DMS79 treated with DMSO at 0.1 percent for 48 hours (cell line): ENCODE data around the gene OR2B3.
"Not testable (repeated sequence)": the region's sequence is repeated elsewhere in the genome, so short reads cannot be mapped to it uniquely, and the experiment has no call there.

Experiments used
- DNase-seq: peaks from one replicate; lab custom pipeline; 2025; lab: John Stamatoyannopoulos, UW

OR2B3 gene

DNA sequence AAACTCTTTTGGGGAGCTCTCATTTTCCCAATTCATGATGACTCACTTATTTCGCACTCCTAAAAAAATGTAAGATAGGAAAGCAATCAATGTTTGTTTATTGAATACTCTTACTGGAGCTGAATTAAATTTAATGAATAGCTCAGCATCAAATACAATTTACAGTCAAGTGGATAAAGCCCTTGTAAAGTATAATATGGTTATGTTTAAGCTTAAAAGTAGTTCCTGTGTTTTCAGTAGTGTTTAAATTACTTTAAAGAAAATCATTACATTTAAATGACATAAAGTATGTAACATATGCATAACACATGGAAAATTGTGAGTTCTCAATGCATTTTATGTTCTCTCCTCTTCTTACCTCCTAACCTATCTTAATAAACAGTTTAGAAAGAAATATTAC, at the start of gene OR2B3:
Gene OR2B3 (minus strand): TSS at position 101 of the 400 bp plus-strand sequence. CDS start 65 bp downstream, at position 36.
- DNase-seq, result no peak

GRCh38 chr6:29131691-29132090, 44.6 kb upstream of the OR2B3 start:
- no peak for DNase-seq

- DNase-seq, result no peak
These were observed 43.5 kb upstream of the OR2B3 start for GRCh38 chr6:29130644-29131043.

- DNase-seq, result no peak
These were observed 42.4 kb upstream of the OR2B3 start for GRCh38 chr6:29129326-29130012.

GRCh38 chr6:29114964-29115363, 27.9 kb upstream of the OR2B3 start:
- not testable (repeated sequence) for DNase-seq

- no peak for DNase-seq
These were observed 25.0 kb upstream of the OR2B3 start for GRCh38 chr6:29112135-29112534.

DNA sequence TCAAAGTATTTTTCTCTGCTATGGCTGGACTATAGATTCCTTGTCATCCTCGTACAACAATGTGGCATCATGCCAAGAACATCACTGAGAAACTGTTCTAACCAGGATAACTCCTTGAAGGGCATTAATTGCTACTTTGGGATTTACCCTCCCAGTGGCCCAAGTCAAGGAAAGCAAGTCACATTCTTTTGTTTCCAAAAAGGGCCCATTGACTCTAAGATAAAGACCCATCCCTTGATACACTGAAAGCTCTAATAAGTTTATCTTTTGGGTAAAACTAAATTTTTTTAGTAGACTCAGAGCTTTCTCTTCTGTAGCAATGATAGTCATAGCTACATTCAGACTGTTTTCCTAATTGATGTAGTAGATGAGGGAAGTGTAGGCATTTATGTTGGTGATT, 20.6 kb upstream of the OR2B3 start, which contains the start of gene OR2J3:
Gene OR2J3 (plus strand): TSS at position 301 of the 400 bp plus-strand sequence. CDS start 3,833 bp downstream, outside the sequence.
- no peak for DNase-seq

GRCh38 chr6:29099190-29099589, 12.1 kb upstream of the OR2B3 start, which contains the start of gene OR2J1:
TSS of gene OR2J1 (plus strand) at chr6:29099490. CDS start at chr6:29100943, 1,453 bp downstream.
- no peak for DNase-seq

DNA sequence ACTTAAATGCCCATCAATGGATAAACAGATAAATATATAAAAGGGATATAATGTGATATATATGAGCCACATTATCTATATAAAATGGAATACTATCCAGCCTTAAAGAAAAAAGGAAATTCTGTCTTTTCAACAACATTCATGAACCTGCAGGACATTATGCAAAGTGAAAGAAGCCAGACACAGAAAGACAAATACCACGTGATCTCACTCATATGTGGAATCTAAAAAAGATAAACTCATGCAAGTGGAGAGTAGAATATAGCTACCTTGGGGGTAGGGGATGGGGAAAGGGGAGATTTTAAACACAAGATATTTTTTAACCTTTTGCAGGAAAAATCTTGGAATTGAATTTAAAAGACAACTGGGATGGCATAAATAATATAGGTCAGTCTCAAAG, 10.7 kb upstream of the OR2B3 start:
- DNase-seq, result no peak

DNA sequence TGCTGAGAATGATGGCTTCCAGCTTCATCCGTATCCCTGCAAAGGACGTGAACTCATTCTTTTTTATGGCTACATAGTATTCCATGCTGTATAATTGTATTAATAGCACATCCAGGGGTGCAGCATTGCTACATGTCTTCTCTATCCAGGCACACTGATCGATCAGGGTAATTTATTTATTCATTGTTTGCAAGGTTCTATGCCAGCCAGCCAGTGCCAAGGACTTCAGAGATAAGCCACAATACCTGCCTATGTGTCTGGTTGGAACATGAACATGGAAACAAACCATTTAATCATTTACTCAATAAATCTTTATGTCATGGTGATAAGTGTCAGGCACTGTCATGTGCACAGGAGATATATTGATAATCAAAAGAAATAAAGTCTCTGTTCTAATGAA, 5.8 kb upstream of the OR2B3 start:
- no peak for DNase-seq

DNA sequence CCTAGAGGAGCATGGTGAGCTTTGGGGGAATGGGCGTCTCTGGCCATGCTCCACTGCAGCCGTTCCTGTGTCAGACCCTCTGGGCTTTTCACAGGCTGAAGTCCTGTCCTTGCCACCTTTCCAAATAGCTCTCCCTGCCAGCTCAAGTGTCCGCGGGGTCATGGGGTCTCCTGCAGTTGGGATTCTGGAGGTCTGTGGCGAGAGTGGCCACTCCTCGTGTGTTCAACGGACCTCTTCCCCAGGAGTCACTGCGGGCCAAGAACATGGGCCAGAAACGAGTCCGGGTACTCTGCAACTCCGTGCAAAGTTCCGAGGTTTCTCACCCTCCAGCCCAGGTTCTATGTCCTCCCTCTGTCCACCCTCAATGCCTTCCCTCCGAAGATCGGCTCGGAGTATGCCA, 4.7 kb downstream of the OR2B3 start:
- DNase-seq, result no peak

DNA sequence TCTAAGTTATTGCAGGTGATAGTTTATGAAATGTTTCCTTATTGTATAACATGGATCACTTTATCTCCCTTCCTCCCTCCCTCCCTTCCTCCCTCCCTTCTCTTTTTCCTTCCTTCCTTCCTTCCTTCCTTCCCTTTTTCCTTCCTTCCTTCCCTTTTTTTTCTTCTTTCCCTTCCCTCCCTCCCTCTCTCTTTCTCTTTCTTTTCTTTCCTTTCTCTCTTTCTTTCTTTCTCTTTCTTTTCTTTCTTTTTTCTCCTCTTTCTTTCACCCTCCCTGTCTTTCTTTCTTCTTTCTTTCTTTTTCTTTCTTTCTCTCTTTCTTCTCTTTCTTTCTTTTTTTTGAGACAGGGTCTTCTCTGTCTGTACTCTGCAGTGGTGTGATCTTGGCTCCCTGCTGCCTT, 5.8 kb downstream of the OR2B3 start:
- no peak for DNase-seq

DNA sequence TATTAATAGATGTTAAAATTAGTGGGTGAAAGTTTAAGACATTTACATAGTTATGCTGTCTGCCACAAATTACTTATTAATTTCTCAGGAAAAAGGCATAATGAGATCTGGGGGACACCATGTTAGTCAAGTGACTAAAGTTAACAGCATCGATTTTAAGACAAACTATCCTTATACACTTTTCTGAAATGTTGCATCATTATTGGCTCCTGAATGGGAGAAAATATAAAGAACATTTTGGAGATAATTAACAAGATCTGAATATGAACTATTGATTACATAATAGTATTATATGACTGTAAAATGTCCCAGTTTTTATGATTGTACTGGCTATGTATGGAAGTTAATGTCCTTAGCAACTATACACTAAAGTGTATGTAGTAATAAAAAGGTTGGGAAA, 7.9 kb downstream of the OR2B3 start:
- no peak for DNase-seq

DNA sequence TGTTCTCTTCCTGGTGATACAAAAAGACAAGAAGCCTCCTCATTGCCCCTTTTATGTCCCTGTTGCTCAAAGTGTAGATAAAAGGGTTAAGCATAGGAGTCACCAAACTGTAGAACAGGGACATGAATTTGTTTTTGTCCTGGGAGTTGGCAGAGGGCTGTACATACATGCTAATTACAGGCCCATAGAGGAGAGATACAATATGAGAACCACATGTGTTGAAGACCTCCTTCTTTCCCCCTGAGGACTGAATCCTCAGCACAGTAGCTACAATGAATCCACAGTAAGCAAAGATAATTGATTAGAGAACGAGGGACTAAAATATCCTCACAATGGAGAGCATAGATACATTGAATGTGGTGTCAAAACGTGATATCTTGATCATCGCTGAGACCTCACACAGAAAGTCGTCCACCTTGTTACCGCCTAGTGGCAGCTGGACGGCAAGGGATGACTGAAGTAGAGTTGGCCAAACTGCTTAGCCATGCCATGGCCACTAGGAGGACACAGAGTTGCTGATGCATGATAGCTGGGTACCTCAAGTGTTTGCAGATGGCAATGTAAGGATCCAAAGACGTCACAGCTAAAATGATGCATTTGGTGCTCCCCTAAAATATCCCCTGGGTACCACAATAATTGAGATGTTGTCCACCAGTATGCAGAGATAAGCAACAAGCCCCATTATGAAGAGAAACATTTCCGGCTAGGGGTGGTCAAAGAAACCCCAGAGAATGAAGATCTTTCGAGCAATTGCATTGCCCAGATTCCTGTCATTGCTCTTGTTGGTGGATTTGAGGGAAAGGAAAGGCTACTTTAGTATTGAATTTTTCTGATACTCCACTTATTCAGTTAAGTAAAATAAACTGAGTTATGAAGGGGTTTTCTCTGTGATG, 15.0 kb downstream of the OR2B3 start:
- DNase-seq, result no peak

GRCh38 chr6:29051680-29052079, 35.4 kb downstream of the OR2B3 start:
- no peak for DNase-seq

- no peak for DNase-seq
These were observed 42.0 kb downstream of the OR2B3 start, which contains the start of gene OR2W1 for GRCh38 chr6:29045075-29045474. TSS of gene OR2W1 (minus strand) at chr6:29045175. CDS start at chr6:29045175, 0 bp downstream.
